Activated CD4-positive, alpha-beta T cell treated with anti-CD3 and anti-CD28 coated beads, Interleukin-2, Interleukin-4, amounts not matched to agents 100 ng/mL and 50 ng/mL, durations not matched to agents 16 hours and 8 hours (primary cell): ENCODE measurements around the gene NUBP2.

Source experiments
- DNase-seq: peaks from one replicate; pipeline ENCODE4 v3.0.0-alpha.2; 2020; ENCODE audit warnings: low spot score

NUBP2 gene

DNA sequence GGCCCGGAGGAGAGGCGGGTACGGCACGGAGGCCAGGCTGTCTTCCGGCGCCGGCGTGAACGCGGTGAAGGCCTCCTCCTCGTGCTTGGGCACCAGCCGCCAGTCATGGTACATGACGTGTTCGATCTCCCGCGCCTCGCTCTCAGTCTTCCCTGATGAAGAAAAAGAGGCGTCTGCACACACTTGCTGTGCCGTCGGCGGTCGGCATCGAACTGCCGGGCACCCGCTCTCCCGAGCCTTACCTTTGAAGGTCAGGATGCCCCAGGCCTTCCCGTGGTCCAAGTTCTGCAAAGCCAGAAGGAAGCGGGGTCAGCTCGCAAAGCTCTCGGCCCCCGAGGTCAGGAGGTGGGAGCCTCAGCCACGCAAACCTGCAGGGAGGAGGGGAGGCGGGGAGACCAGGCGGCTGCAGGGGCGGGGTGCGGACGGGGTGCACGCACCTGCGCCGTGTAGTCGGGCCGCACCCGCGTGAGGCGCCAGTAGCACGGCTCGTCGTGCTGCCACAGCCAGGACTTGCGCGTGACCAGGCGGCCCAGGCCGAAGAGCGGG lies 10.3 kb upstream of the NUBP2 start, which contains the start of gene EME2:
TSS of gene EME2 (plus strand) at position 449 of the 546 bp plus-strand sequence. CDS start 418 bp downstream, outside the sequence.
- DNase-seq: peak; percentile 67

DNA sequence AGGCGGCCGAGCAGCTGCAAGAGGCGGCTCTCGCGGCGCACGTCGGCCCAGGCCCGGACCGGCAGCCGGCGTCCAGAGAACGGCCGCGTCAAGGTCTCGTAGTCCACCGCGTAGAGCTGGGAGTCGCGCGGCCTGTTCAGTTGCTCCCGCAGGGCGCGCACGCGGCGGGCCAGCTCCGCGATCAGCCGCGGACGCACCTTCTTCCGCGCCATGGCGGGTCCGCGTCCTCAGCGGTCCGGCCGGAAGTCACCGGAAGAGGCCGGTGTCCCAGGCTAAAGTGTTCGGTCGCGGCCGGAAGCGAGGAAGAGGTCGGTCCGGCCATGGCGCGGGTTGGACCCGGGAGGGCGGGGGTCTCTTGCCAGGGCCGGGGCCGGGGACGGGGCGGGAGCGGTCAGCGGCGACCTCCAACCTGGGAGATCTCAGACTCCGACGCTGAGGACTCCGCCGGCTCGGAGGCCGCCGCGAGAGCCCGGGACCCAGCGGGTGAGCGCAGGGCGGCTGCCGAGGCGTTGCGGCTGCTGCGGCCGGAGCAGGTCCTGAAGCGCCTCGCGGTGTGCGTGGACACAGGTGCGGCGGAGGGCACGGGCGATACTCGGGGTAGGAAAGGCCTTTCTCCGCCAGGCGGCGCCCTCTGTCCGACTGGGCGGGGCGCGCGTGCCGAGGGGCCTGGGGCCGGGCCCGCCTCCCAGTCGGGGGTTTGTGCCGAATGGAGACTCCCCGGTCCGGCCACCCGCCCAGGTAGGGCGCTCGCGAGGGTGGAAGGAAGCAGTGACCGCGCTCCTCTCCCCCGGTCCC lies 9.7 kb upstream of the NUBP2 start, which contains the start of gene MRPS34:
TSS of gene MRPS34 (minus strand) at position 227 of the 795 bp plus-strand sequence. CDS start at position 212, 15 bp downstream.
- DNase-seq: peak; percentile 85

DNA sequence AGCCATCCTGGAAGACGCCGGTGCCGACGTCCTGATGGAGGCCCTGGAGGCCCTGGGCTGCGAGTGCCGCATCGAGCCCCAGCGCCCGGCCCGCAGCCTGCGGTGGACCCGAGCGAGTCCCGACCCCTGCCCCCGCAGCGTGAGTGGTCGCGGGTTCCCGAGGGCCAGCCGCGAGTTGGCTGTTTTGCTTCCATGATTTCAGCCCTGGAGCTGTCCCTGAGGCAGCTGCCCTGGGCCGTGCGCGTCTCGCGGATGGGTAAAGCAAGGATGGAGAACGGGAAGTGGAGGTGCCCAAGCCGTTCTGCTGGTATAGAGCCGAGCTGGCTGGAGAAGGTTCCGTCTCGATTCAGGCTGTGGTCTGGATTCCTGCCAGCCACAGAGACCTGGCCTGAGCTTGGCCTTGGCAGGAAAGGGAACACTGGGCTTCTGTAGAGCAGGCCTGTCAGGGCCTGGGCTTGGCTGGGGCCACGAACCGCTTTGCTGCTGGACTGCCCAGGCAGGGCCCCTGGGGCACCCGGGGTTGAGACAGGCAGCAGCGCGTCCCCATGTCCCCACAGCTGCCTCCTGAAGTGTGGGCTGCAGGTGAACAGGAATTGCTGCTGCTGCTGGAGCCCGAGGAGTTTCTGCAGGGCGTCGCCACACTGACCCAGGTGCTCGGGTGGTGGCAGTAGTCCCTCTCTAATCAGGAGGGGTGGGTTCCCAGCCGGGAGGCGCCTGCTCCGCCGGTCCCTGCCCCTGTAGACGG lies 8.9 kb upstream of the NUBP2 start:
- DNase-seq: no peak

DNA sequence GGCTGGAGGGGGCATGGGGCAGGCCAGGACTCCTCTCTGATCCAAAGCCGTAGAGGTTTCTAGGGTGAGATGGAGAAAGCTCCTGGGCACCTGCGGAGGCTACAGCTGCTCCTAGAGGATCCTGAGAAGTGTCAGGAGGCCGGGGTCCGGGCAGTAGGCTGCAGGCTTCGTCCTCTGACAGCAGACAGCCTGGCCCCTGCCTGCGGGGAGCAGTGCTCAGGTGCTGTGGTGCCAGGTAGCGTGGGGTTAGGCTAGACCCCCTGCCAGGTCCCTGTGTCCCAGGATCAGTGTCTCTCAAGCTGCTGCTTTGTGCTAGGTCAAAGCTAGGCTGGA lies 8.3 kb upstream of the NUBP2 start:
- DNase-seq: no peak

DNA sequence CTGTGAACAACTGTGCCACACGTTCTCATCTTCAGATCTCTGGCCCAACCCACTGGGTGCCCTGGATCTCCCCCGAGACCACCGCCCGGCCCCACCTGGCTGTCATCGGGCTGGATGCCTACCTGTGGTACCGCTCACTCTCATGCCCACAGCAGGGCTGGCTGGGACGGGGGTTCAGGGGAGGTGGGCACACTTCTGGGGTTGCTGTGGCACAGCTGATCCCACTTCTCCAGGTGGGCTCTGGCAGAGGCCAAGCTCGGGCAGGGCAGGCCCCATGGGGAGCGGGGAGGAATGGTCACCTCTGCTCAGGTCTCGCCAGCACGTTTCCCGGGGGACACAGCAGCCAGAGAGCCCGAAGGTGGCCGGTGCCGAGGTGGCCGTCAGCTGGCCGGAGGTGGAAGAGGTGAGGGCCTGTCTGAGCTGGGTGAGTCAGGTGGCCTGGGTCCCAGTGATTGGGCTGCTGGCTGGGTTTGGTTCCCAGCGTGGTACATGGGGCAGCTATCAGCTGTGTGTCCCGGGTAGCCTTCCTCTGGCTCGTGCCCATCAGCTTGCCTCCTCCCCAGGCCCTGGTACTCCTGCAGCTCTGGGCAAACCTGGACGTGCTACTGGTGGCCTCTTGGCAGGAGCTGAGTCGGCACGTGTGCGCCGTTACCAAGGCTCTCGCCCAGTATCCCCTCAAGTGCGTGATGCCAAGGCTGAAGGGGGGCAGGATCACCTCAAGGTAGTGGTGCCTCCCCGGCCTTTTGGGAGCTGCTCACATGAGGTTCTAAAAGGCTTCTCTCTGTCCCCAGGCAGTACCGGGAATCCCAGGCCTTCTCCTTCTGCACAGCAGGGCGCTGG lies 7.5 kb upstream of the NUBP2 start:
- no peak for DNase-seq

DNA sequence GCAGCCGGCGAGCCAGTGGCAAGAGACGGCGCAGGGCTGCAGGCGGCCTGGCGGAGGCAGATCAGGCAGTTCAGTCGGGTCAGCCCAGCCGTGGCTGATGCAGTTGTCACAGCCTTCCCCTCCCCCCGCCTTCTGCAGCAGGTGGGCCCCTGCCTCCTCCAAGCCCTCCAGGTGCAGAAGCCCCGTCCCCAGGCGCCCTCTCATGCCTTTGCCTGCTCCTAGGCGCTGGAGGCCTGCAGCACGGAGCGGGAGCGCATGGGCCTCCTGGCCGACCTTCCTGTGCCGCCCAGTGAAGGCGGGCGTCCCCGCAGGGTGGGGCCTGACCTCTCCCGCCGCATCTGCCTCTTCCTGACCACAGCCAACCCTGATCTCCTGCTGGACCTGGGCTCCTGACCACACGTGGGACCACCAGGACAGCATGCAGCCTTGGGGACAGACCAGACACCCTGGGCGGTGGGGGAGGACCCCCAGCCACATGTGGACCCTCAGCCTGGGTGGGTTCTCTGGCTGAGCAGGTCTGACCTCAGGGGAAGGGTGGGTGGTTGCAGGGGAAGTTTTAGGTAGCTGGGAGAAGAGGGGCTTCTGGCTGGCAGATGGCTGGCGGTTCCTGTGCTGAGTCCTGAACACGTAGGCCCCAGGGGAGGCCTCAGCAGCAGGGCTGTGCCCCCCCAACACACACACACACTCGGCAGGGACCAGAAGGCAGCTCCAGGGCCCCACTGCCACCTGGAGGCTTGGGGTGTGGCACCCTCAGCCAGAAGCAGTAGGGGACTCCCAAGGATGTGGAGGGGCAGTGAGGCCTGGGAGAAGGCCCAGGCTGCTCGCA lies 6.7 kb upstream of the NUBP2 start:
- no peak for DNase-seq

DNA sequence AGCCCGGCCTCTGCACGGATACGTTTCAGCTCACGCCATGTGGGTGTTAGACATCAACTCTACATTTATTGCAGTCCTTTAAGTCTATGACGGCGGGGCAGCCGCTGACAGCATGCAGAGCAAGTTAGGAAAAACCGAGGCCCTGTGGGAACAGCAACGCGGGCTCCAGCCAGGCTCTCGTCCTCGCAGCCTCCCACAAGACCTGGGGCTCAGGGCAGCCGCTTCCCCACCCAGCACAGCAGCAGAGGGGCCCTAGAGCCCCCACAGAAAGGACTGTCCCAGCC lies 6.1 kb upstream of the NUBP2 start:
- no peak for DNase-seq

DNA sequence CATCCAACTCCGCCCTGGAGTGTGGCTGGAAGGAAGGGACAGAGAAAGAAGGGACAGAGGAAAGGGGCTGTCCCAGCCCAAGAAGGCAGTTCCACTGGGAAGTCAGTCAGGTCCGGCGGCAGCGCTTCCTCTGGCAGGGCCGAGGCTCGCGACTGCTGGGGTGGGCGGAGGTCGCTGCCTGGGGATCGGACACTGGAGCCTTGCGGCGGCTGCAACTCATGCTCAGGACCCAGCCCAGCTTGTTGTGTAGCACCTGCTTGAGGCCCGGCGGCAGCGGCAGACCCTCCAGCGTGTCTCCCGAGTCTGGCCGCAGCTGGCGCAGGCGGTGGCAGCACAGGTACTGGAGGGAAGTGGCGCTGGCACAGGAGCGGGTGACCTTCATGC lies 5.8 kb upstream of the NUBP2 start:
- DNase-seq: no peak

DNA sequence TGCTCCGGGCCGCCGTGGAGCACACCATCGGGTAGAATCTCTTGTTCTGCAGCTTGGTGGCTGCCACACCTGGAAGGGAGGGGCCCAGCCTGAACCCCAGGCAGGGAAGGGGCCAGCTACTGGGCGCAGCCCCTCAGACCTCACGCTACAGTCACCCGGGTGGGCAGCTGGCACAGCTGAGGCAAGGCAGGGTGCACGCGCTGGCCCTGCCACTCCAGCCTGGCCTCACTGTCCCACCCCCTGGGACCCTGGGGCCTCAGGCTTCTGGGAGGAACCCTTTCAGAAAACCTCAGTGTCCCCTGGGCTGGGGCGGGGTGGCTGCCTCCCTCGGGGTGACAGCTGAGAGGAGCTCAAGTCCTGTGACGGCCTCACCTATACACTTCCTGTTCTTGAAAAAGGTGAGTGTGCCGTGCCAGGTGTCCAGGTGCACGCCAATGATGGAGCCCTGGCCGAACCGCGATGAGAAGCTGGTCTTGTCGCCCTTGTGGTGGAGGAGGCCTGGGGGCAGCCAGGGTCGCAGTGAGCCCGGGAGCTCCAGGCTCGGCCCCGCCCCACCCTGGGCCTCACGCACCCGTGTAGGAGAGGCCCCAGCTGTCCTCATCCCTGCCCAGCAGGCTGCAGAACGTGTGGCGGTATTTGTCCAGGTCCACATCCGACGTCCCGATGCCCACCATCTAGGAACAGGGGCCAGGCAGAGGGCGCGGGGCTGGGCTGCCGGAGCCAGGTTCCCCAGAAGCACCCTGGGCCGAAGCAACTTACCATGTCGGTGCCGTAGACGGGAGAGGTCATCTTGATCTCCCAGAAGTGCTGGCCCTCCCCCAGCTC lies 5.2 kb upstream of the NUBP2 start:
- DNase-seq: no peak

DNA sequence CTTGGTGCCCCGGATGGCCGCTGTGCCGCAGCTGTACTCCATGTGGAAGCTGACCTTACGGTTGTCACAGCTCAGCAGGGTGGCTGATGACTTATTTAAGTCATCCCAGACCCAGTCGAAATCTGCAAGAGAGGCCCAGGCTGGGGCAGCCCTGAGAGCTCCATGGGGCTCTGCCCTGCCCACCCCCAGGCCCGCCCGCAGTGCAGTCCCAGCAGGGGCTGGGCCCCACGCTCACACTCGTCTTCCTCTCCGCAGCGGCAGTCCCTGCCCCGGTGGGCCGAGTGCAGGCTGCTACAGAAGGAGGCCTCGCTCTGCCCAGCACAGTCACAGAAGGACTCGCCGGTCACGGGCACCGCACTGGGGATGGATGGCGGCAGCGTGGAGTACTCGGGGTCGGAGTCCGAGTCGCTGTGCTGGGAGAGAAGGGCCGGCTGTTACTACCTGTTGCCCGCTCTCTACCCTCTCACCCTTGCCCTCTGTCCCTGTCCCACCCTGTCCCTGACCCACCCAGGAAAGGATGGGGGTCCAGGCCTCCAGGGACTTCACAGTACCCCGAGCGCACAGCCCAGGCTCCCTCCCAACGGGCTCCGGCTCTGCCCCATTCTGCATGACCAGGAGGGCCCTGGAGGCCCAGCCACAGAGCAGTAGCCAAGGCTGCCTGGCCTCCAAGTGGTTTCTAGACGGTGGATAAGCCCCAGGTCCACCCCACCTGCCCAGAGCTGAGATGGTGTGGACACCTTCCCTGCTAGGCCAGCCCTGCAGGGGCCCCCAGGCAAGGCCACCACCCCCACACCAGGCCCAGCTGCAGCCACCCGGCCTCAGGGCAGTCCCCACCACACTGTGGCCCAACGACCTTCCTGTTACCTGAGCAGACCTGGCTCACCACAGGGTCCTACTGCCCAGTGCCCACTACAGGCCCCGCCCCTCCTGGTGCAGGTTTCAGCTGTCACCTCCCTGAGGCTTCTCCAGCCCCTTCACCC lies 4.3 kb upstream of the NUBP2 start:
- no peak for DNase-seq

DNA sequence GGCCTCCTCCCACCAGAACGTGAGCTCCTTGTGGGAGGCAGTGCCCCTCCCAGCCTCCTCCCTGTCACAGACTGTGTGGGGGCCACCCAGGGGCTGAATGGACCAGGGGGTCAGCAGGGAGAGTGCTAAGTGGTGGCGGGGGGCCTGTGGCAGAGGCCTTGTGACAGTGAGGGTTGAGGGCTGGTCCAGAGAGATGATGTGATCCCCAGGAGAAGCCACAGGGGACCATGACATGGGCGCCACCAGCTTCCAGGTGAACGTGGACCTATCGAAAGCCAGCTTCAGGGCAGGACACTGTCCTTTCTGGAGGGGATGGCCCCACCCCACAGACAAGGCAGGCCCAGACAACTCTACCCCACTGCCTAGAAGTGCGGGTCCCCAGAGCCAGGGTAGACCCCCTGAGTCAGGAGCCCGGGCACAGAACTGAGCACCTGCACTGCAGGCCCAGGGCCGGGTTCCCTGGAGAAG lies 3.5 kb upstream of the NUBP2 start:
- DNase-seq: no peak

DNA sequence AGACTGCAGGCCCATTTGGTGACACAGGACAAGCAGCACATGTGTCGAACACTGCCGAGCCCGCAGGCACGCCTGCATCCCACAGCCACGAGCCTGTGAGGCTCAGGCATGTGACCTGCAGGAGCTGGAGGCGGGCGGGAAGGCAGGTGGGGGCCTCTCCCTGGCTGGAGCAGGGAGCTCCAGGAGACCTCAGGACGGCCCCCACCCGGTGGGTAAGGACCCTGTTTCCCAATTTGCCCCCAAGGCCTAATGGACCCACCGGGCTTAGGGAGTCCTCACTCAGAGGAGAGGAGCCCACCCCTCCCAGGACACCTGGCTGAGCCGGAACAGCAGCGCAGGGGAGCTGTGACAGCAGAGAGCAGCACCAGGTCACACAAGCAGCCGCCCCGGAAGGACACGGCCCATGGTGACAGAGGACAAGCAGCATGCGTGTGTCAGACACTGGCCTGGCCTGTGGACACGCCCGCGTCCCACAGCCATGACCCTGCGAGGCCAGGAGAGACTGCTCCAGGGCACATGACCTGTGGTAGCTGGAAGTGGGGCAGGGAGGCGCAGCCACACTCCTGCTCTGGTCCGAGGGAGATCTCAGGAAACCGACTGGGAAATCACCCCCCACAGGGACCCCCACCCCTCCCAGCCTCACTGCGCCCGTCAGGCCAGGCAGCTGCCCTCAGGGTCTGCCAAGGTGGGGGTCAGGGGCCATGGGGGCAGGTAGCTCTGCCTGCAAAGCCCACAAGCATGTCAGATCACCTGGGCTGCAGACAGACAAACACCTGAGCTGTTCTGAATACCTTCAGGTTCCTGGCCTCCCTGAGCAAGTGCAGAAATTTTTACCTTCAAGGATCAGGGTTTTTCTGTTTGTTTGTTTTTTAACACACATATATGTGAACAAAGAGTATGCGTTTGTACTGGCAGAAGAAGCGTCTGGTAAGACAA lies 2.8 kb upstream of the NUBP2 start:
- DNase-seq: no peak

DNA sequence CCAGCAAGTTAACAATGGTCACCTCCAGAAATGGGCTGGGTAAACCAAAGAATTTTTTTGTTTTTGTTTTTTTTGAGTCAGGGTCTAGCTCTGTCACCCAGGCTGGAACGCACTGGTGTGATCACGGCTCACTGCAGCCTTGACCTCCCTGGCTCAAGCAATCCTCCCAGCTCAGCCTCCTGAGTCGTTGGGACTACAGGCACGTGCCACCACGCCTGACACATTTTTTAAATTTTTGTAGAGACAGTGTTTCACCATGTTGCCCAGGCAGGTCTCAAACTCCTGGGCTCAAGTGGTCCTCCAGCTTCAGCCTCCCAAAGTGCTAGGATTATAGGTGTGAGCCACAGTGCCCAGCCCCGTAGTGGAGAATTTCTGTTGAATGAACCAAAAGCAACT lies 2.1 kb upstream of the NUBP2 start:
- DNase-seq: no peak

DNA sequence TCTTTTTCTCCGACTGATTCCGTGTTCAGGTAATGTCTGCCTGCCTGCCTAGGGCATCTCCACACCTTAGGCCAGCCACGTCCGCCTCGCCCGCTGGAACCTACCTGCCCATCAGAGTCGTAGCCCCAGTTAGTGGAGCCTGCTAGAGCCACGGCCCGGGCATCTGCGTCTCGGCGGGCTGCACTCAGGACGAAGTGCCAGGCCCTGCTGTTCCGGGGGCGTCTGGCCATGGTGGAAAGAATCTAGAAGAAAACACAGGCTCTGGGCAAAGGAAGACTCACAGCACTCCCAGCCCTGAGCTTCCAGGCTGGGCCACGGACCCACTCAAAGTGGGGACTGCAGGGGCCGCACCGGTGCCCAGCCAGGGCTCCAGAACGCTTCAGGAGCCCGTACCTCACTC lies 1.5 kb upstream of the NUBP2 start:
- no peak for DNase-seq

DNA sequence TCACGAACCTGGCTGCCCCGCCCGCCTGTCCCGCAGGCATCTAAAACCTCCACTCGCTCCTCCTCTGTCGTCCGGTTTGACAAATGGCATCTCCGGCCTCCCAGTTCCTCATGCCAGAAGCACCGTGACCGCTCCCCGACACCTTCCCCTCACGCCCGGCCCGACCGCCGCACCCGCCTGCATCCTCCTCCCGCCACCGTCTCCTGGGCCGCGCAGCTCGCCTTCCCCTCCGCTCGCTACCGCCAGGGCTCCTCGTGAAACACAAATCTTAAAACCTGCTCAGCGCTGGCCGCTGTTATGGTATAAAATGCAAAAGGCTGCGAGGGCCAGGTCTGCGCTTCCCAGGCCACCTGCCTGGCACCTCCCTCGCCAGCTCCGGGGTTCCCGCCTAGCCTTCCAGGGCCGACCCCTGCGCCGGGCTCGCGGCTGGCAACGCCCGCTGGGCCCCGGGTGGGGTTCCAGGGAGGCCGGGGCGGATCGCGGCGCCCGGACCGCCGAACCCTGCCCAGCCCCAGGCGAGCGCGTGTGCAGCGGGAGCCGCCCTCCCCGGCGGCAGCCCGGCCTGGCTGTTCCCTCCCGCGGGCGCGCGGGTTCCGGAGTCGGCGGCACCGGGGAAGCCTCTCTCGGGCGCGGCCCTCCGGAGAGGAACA lies 877 bp upstream of the NUBP2 start:
- DNase-seq: no peak

DNA sequence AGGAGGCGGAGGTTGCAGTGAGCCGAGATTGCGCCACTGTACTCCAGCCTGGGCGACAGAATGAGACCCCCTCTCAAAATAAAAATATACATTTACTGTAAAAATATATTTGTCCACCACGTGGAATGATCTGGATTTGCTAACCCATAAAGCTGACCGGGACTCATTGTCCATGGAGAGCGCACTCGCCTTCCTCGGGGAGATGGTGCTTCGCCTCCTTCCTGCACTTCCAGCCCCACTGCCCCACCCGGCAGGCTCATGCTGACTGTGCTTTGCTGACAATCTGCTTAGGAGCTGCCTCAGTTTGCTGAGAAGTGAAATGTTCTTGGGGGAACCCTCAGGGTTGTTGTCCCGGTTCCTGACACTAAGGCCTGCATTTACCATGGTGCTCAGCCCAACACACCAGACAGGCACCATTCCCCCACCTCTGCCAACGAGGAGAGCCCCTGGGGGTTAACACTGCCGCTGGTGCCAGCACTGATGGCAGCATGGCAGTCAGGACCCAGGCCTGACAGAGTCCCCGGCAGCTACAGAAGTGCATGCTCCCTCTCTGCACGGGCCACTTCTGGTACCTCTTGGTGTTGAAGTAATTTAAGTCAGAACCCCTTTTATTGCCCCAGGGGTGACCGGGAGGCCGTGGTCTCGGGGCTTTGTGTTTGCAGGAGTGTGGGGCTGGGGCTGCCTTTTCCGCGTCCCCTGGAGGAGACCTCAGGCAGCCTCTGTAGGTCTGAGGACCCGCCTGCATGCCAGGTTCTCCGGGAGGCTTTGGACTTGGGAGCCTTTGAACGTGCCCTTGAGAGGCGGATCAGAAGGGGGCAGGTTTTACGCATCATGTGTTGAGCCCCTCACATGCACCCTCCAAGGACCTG lies 2.5 kb downstream of the NUBP2 start:
- no peak for DNase-seq

DNA sequence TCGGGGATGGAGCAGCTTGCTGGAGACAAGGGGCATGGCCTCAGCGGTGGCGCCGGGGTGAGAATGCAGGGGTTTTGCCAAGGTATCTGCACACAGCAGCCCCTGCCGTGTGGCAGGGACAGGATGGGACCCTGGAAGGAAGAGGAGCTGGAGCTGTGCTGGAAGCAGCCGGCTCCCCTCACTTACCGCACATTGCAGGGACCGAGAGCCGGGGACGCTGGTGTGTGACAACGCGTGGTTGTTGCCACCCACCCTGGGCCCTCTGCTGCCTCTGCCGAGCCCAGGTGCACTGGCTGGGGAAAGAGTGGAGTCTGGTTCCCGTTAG lies 3.0 kb downstream of the NUBP2 start:
- DNase-seq: no peak
